OCI-LY3 (cell line): ENCODE results near the gene SAMHD1.

Experiments used
- CTCF ChIP-seq: fragments of 200-600, 300-600 bp; sonication (generic); IDR thresholded peaks from 2 replicates; pipeline ENCODE4 v1.5.1; 2014; ENCODE audit warnings: antibody characterized with exemption, low read length, low read depth
- EZH2phosphoT487 ChIP-seq: fragments of 200-600 bp; shearing (Covaris generic); IDR thresholded peaks from 2 replicates; pipeline ENCODE4 v1.6.1; 2018; ENCODE audit warnings: antibody characterized with exemption, mixed run types, low read depth

- no peak for TF ChIP-seq CTCF
- no peak for TF ChIP-seq EZH2phosphoT487
These were observed 96.9 kb downstream of the SAMHD1 start for GRCh38 chr20:36854348-36855240.
